ENCODE results near the gene CCDC188.
A peak's percentile ranks its signal among the peaks of the same experiment; 100 is the strongest.

The CCDC188 gene

DNA sequence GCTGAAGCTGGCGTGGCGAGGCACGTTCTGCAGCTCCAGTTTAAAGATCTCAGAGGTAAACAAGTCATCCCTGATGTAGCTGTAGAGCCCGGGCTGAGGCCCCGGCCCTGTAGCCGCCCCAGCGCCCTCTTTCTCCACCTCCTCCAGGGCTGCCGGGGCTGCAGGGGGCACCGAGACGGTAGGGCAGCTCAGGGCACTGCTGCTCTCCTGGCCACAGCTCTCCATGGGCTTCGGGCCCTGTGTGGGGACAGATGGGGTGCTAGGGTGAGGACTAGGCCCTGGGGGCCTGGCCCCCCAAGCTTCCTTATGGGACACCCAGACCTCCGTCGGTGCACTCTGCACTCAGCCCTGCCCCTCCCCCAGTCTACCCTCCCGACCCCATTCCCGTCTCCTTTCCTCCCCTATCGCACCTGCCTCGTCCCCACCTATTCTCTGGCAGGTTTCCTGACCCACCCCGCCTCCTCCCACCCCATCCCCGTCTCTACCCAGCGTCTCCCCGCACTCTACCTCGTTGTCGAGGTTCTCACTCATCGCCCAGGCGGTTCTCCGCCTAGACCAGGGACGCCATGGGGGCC, 34.4 kb downstream of the CCDC188 start (continued):
- TF ChIP-seq, protein P1, sequence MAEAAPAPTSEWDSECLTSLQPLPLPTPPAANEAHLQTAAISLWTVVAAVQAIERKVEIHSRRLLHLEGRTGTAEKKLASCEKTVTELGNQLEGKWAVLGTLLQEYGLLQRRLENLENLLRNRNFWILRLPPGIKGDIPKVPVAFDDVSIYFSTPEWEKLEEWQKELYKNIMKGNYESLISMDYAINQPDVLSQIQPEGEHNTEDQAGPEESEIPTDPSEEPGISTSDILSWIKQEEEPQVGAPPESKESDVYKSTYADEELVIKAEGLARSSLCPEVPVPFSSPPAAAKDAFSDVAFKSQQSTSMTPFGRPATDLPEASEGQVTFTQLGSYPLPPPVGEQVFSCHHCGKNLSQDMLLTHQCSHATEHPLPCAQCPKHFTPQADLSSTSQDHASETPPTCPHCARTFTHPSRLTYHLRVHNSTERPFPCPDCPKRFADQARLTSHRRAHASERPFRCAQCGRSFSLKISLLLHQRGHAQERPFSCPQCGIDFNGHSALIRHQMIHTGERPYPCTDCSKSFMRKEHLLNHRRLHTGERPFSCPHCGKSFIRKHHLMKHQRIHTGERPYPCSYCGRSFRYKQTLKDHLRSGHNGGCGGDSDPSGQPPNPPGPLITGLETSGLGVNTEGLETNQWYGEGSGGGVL (tag by site-specific recombination; IDR thresholded peaks at IDR 0.05) = no peak
- TF ChIP-seq ZNF510 (tag by site-specific recombination; IDR thresholded peaks at IDR 0.05; ENCODE audit: insufficient replicate concordance) (no peak), HOXC10 (CRISPR knock-in tag; IDR thresholded peaks at IDR 0.05) (no peak), ZNF354C (tag by site-specific recombination; IDR thresholded peaks at IDR 0.05; ENCODE audit: borderline replicate concordance, low read depth) (no peak), GLIS1 (tag by site-specific recombination; IDR thresholded peaks at IDR 0.05) (peak; percentile 67)

DNA sequence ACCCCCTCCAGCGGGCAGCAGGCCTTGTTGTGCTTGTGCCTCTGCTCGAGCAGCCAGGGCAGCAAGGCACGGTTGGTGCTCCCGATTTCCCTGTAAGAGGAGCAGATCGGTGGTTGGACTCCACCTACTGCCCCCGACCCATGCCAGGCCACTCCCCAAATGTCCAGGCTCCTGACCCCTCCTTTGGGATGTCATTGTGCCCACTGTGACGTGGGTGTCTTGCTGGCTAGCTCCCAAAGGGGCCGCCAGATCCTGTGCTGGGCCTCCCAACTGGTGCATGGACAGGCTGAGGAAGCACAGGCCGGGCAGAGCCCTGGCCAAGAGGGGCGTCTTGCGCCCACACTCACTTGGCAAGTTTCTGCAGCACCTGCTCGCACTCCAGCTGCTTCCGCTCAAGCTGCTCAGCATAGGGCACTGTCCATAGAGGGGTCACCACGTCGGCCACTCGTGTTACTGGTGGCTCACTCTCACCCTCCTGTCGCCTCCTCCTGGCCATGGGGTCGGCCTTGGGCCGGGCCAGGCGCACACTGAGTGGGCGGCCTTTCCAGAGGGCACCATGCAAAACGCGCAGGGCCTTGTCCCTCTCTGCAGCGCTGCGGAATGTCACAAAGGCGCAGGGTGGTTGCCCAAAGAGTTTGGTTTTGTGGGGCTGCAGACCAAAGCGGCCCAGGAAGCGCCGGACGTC, 35.0 kb downstream of the CCDC188 start, which contains the start of gene RANBP1:
Gene RANBP1 (plus strand): TSS at position 414 of the 685 bp plus-strand sequence. CDS start 81 bp downstream, at position 495.
- TF ChIP-seq BCL11A (tag by site-specific recombination; IDR thresholded peaks at IDR 0.05; ENCODE audit: low read depth) = no peak
- TF ChIP-seq EGR2 (tag by site-specific recombination; IDR thresholded peaks at IDR 0.05; ENCODE audit: low read depth) = peak; percentile 39; the same call in 1 of the 2 replicates
- TF ChIP-seq BCL11B (tag by site-specific recombination; IDR thresholded peaks at IDR 0.05; ENCODE audit: low read depth) = 0 out of 2 replicates have a peak, but pooled peaks have one; percentile 24
- TF ChIP-seq ZNF521 (tag by site-specific recombination; IDR thresholded peaks at IDR 0.05) = no peak
- TF ChIP-seq MEIS1 (CRISPR knock-in tag; IDR thresholded peaks at IDR 0.05; ENCODE audit: borderline replicate concordance) = no peak
- TF ChIP-seq ZSCAN30 (tag by site-specific recombination; IDR thresholded peaks at IDR 0.05) = no peak
- no peak for TF ChIP-seq ZNF777 (tag by site-specific recombination; IDR thresholded peaks at IDR 0.05; ENCODE audit: borderline replicate concordance)
- no peak for TF ChIP-seq KLF1 (tag by site-specific recombination; IDR thresholded peaks at IDR 0.05)
- TF ChIP-seq ZNF324 (tag by site-specific recombination; IDR thresholded peaks at IDR 0.05) = no peak
- POLR2A ChIA-PET = interaction anchor here (0.6 to 6.1 kb wide), 7 partner anchors 10 to 412 kb away, joined by 3 to 62 read pairs (median 7); partner anchors contain the start of genes DGCR8 and ZDHHC8
- Histone ChIP-seq H3K4me3 (ENCODE audit: low read depth, low read length) (peak within 1 kb of the TSS; percentile 93), H3K9me3 (ENCODE audit: control insufficient read depth, insufficient read depth, low read depth, low read length) (no peaks in the 10 kb centered on the region), H3K27ac (ENCODE audit: extremely low read depth, low read depth, low read length) (peak within 1 kb of the TSS; percentile 85), H3K36me3 (ENCODE audit: control insufficient read depth in 2 of 2, insufficient read depth in 1 of 2, low read length in 2 of 2) (peaks cover 11 to 84% of the 10 kb centered on the region in 2 experiments), H3K4me1 (ENCODE audit: control insufficient read depth, insufficient read depth, low read length) (no peaks in the 10 kb centered on the region)
- CTCF ChIA-PET = interaction anchor here (0.6 kb wide), 1 partner anchor 632 kb away, joined by 3 read pairs; no protein-coding TSS in a partner anchor

DNA sequence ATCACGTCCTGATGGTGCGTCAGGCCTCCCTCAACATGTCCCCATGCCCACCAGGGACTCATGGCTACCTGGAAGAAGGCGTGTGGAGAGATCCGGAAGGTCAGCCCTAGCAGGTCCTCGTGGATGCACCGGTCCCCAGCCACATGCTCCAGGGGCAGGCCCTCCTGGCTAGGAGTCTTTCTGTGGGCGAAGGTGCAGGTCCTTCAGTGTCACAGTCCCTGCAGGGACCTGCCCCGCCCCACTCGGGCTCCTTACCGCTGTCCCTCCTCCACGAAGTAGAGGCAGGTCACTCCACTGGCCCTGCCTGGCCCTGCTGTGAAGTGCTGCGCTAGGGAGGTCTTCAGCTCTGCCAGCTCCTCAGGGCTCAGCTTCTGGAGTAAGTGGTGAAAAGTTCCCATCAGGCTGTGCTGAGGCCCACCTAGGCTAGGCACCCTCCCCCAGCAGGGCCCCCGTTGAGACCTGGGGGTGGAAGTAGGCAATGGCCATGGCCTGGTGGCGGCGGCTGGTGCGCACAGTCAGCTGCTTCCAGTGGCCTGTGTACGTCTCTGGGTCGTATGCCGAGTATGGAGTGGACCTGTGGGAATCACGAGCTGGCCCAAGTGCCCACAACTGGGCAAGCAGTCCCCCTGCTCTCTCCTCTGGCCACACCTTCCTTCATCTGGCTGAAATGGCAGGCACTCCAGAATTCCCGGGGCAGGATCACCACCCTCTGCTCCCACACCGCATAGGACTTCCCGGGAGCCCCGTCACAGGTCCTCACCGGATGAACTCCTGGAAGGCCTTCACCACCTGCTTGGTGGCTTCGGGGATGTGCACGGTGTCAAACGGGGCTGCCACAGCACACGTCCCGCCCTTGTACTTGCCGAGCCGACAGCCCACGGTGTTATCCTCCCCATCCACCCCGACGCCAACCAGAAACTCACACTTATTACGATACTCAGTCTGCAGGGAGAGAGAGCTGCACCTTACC, 36.1 kb downstream of the CCDC188 start:
- H3K27ac ChIP-seq (ENCODE audit: extremely low read depth, low read depth, low read length) = no peak overlapping the region
- no peak for TF ChIP-seq ZNF174 (tag by site-specific recombination; IDR thresholded peaks at IDR 0.05)
- TF ChIP-seq ZNF335 (tag by site-specific recombination; conservative IDR thresholded peaks at IDR 0.05) = 0 out of 2 replicates have a peak, but pooled peaks have one; percentile 30
- ChIA-PET POLR2A (interaction anchor here (2.3 kb wide), 1 partner anchor 10 kb away, joined by 7 read pairs; no protein-coding TSS in a partner anchor), CTCF (interaction anchor here (0.6 to 0.7 kb wide), 2 partner anchors 202 to 631 kb away, joined by 3 read pairs; no protein-coding TSS in a partner anchor)
- no peak overlapping the region for H3K4me3 ChIP-seq (ENCODE audit: low read depth, low read length)
- peaks cover 6 to 84% of the 10 kb centered on the region in 2 experiments for H3K36me3 ChIP-seq (ENCODE audit: control insufficient read depth in 2 of 2, insufficient read depth in 1 of 2, low read length in 2 of 2)
- H3K4me1 ChIP-seq (ENCODE audit: control insufficient read depth, insufficient read depth, low read length) = no peaks in the 10 kb centered on the region
- H3K9me3 ChIP-seq (ENCODE audit: control insufficient read depth, insufficient read depth, low read depth, low read length) = no peaks in the 10 kb centered on the region
